HG03439 (cell line): ENCODE data around the gene FOXN1.

Experiments used
- ATAC-seq: cut with Tn5 transposase; IDR thresholded peaks from one replicate; pipeline ENCODE4 v1.9.1; 2021; ENCODE audit warnings: mild to moderate bottlenecking, moderate library complexity; ENCODE audit not compliant: unreplicated experiment

The FOXN1 gene

GRCh38 chr17:28476076-28476865 is 29.9 kb upstream of the FOXN1 start:
- ATAC-seq: no peak

GRCh38 chr17:28477928-28478327 is 28.2 kb upstream of the FOXN1 start:
- ATAC-seq: no peak

GRCh38 chr17:28478712-28479615 is 27.2 kb upstream of the FOXN1 start:
- no peak for ATAC-seq

GRCh38 chr17:28480278-28480677 is 25.9 kb upstream of the FOXN1 start:
- no peak for ATAC-seq

GRCh38 chr17:28480799-28481571 is 25.2 kb upstream of the FOXN1 start:
- ATAC-seq: no peak

GRCh38 chr17:28482551-28483199 is 23.5 kb upstream of the FOXN1 start:
- no peak for ATAC-seq

- peak; percentile 82 for ATAC-seq
These were observed 21.9 kb upstream of the FOXN1 start for GRCh38 chr17:28484296-28484695.

- ATAC-seq: no peak
These were observed 21.1 kb upstream of the FOXN1 start for GRCh38 chr17:28485049-28485448.

- no peak for ATAC-seq
These were observed 18.1 kb upstream of the FOXN1 start for GRCh38 chr17:28487881-28488532.

- ATAC-seq: no peak
These were observed 17.4 kb upstream of the FOXN1 start for GRCh38 chr17:28488533-28489276.

GRCh38 chr17:28491286-28491685 is 14.9 kb upstream of the FOXN1 start:
- ATAC-seq: no peak

- ATAC-seq: no peak
These were observed 14.3 kb upstream of the FOXN1 start for GRCh38 chr17:28491860-28492259.

- ATAC-seq: no peak
These were observed 13.5 kb upstream of the FOXN1 start for GRCh38 chr17:28492352-28493310.

- no peak for ATAC-seq
These were observed 12.7 kb upstream of the FOXN1 start for GRCh38 chr17:28493460-28493859.

- ATAC-seq: no peak
These were observed 11.5 kb upstream of the FOXN1 start for GRCh38 chr17:28494445-28495188.

- no peak for ATAC-seq
These were observed 10.5 kb upstream of the FOXN1 start for GRCh38 chr17:28495635-28496034.

GRCh38 chr17:28497931-28498330 is 8.2 kb upstream of the FOXN1 start:
- no peak for ATAC-seq
